ENCODE data around the gene COL9A3.

GRCh38 chr20:62770111-62770910, 46.5 kb upstream of the COL9A3 start:
- TF ChIP-seq CTCF (IDR thresholded peaks at IDR 0.05; ENCODE audit: poor library complexity) (no peak), EZH2 (IDR thresholded peaks at IDR 0.05; ENCODE audit: borderline replicate concordance) (no peak)

All from hepatocyte (in vitro differentiated cells).